GM04504 (cell line): ENCODE results near the gene ITPRID2.

Source experiments
- DNase-seq: peaks from one replicate; pipeline ENCODE4 v3.0.0-alpha.2; 2012; ENCODE audit warnings: low read depth

Gene ITPRID2

DNA sequence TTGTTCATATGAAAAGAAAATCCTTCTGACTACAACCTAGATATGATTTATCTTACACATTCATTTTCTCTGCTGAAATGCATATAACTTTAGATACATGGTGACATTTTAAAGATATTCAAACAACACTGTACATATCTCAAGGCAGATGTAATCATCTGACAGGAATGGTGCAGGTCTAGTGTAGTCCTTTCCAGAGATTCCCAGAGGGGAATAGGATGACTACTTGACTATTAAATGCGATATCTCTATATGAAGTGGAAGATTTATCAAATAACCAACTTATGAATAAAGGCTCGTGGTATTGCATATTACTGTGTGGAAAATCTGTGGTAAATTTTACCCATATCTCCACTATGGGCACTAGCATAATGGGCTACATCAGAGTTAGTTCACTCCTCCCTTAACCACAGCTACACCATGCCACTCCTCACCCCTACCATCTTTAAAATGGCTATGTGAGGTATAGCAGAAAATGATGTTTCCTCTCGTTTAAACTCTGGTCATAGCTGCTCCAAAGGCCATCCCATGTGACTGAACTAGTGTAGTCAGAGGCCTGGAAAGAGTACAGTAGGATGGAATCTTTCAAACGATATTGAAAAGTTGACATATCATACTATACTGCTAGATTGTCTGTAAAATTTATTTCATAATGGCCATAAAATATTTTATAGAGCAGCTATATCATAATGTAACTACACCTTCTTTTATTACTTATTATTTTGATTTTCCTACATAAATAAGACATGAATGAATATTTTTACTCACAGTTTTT is 9.1 kb upstream of the ITPRID2 start:
- DNase-seq = no peak

DNA sequence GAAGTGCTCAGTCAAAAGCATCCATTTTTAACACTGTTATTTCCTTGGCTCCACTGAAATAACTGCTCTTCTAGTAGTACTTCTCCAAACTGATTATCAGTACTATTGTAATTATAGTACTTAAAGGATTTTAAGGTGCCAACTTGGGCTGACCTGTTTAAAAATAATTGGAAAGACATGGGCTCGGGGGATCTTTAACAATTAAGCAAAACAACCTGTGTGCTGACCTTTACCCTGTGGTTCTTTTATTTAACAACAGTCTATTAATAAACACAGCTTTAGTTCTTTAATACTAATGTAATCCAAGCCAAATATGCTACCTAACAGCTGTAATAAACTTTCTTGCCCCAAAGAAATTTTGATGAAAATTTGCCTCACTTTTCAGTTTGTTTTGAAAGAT is 6.9 kb upstream of the ITPRID2 start:
- DNase-seq = no peak

DNA sequence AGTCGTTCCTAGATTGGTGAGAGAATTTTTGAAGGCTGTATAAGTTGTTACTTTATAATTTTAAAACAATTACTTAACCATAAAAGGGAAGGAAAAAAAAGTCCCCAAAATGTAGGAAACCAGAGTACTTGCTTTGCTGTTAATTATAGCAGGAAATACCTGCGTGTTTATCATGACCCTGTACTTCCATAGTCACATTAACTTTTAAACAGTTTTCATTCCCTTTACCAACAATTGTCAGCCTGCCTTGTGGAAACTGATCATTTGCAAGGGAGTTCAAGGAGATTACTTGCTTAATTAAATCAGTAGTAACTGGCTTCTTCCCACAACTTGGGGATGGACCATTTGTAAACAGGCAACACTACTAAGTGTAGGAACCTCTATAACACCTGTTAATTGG is 6.4 kb upstream of the ITPRID2 start:
- no peak for DNase-seq

DNA sequence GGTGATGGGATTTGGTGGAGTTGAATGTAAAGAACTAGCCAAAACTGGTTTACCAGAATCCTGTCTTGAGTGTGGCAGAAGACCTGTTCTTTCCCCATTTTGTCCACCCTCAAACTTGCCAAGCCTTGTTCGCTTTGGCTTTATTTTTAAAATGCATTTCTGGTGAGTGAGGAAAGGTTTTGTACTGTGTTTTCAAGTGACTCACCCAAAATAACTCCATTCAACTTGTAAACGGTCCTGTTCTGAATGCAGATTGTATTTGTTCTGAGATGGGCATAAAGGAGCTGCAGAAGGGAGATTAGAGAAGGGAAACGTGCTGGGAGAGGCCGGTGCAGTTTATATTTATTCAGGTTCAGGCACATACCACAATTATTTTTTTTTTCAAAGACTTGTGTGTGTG is 5.3 kb upstream of the ITPRID2 start:
- no peak for DNase-seq

DNA sequence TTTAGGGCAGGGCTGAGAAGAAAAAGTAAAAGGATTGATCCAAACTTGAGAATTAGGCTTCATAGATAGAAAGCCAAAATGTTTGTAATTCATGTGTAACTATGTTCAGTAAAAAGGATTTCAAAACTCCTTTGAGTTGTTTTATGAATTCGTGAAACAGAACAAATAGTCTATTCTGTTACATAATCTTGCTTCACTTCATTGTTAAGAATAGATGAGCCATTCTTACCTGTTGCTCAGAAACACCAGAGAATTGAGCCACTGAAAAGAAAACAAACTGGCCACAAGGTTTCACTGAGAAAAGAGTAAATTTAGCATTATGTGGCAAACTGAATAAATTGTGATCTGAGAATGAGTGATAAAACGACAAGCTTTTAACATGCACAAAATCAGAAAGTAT is 4.5 kb upstream of the ITPRID2 start:
- no peak for DNase-seq

DNA sequence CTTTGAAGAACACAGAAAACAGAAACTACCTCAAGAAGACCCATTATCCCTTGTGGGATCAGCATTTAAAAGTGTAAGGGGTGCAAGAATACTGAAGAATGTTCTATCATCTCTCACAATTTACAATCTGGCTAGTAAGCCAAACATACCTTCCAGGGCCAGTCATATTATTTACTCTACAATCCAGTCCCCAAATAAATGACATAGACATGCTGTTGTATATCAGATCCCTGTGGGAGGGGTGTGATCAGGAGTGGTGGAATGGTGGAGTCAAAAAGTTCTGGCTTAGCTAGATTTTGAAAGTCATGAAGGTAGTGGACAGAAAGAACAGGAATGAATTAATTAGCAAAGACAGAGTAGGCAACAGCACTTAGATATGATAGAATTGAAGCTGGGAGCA is 1.8 kb upstream of the ITPRID2 start:
- no peak for DNase-seq

DNA sequence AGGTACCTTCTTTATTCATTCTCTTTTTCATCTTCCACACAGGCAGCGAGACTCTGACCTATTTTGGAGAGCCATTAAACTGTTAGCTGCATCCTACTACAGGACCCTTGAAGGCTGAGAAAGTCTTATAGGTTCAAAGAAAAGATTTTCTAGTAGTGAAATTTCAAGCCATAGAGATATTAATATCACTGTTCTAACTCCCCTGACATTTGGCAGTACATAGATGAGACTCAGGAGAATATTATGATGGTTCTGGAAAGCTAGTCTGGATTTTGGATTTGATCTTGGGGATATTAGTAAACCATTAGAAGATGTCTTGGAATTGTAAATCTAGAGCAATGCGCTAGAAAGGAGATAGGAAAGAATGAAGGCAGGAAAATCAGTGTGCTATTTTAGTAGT is 1.3 kb upstream of the ITPRID2 start:
- DNase-seq = no peak

DNA sequence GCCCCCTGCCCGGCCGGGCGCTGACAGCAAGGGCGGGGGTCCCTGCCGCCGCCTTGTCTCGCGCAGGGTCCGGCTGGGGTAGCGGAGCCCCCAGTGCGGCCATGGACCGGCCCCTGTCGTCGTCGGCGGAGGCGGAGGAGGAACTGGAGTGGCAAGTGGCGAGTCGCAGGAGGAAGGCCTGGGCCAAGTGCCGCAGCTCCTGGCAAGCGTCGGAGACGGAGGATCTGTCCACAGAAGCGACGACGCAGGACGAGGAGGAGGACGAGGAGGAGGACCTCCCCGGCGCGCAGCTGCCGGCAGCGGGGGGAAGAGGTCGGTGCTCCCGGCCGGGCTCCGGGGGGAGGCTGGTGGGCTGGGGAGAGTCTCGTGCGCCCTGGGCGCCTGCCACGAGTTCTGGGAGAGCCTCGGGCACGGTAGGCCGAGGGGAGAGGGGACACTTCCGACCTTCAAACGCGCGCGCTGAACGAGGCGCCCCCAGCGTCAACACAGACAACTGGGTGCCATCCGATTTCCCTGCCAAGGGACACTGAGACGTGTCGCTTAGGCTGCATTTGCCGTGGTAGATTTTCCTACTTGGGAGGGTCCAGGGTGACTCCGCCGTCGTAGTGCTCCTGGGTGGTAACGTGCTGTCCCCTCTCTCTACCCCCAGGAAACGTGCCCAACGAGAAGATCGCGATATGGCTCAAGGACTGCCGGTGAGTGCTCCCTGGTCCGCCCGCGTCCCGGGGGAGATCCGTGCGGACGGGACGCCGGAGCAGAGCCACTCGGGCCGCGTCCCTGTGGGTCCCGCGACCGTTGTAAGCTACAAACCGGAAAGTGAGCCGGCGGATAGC is 652 bp downstream of the ITPRID2 start:
- DNase-seq = peak; percentile 35

DNA sequence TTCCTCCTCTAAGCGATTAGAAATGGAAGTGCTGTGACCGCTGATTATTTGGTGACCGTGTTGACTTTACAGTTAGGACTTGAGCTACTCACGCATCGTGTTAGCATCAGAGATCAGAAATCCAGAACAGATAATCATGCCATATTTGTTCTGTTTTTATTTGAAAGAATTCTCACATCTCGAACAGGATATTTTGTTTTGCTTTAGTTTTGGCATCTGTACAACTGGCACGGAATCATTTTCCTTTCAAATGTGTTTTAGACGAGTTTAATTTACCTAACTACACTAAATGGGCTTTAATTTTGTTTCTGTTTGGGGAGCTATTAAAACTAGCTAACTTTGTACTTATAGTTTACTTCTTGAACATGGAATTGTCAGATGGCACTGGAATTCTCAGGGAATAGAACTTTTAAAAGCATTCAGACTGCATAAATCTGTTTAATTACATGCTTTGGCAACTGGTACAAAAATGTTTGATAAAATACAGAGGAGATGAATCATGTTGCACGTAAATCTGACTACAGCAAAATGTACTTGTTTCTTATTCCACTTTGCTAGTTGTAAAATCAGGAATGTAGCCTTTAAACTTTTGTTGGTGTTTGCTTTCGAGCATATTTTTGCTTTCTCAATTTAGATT is 1.4 kb downstream of the ITPRID2 start:
- no peak for DNase-seq

DNA sequence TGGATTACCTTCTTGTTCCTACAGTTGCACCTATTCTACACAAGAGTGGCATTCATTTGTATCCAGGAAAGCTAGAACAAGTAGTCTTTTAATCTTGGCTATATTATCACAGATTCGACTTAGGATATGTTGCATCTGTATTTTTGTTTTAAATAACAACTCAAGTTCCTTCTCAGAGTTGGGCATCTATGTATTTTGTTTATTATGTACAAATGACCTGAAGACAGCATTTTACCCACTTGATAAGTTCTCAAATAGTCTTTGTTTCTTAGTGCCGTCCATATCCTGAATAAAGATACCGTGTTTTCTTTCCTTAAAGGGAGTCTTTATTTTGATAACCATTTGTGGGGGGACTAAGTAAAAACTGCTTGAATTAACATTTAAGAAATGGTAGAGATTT is 2.9 kb downstream of the ITPRID2 start:
- no peak for DNase-seq

DNA sequence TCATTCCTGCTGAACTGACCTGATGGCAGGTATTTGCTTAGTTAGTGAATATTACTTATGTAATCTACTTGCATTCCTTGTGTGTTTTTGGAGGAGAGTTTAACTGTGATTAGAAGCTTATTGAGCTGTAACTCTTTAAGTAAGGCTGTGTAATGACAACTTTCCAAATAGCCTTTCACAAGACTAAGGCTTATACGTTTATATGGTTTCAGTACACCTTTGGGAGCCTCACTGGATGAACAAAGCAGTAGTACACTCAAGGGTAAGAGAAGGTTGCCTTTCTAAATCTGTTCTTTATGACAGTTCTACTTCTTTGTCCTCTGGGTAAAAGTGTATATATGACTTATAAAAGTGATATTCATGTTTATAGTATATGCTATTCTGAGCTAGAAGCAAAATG is 4.3 kb downstream of the ITPRID2 start:
- DNase-seq = no peak

DNA sequence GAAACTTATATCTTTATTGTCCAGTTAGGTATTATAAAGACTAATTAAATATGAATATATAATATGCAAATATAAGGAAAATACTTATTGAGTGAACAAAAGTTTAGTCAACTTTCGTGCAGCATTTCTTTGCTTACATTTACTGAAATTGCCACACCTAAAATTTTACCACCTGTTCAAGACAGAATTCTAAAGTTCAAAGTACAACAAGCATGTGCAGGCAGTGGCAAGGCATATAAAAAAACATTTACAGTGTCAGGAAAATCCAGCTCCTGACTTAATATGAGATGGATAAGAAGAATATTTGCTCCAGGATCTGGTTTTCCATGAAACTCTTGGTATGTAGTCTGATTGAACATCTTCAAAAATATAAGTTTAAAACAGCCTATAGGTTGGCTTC is 4.8 kb downstream of the ITPRID2 start:
- DNase-seq = no peak

DNA sequence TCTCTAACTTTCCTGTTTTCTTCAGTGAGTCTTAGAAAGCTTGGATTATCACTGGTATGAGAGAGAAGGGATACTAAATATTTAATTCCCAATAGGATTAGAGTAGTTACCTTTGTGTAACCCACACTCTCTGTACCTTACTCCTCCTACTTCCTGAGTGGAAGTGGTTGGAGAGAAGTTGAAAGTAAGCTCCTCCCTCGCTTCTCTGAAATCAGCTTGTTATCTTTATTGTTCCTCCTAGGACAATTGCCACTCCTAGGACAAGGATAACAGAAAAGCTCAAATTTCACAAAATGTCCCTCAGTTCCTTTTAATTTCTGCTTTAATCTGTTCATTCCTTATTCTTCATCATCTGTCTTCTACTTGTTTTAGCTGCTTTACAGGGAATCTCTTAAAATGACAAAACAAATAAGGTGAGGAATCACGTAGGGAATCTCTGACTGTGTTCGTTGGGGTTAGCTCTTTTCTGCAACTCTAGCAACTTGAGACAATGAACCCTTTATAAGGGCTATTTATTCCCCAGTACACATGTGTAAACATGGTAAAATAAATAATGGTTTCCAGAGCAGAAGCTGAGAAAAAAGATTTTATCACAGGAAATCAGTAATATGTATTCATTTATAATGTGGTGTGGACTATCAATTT is 8.6 kb downstream of the ITPRID2 start:
- no peak for DNase-seq

DNA sequence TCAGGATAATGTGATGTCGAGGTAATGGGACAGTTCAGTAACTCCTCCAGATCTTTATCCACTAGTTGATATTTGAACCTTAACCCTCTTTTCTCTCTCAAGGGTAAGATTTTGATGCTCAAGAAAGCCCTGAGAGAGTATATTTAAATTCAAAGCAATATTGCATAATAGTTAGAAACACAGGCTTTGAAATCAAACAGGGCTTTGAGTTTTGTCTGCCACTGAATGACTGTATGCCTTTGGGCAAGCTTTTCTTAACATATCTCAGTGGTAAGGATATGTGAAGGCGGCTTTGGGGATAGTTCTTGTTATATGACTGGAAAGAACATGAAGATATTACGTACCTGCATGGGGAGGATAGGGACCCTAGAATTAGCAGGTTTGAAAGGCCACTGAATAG is 11.1 kb downstream of the ITPRID2 start:
- no peak for DNase-seq

DNA sequence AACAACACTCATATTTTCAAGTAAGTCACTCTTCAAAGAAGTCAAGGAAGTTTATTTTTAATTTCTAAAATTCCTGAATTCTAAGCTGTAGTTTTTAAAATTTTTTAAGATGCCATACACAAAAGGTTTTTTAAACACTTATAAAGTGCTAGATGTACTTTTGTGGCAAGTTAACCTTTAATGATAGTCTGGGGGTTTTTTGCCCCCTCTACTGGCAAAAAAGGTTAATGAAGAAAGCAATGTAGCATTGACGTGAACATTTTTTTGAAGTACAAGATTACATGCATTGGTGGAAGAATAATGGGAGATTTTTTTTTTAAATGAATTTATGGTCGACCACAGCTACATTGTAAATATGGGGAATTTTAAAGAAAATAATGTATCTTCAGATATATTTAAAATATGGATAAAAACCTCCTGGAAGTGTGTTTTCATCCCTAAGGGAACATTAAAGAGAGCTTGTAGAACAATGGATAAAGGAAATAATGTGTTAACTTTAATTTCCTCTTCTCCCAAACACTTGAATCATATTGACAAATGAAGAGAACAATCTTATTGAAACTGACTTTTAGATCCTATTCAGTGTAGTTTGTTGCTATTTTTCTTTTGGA is 12.6 kb downstream of the ITPRID2 start:
- no peak for DNase-seq

DNA sequence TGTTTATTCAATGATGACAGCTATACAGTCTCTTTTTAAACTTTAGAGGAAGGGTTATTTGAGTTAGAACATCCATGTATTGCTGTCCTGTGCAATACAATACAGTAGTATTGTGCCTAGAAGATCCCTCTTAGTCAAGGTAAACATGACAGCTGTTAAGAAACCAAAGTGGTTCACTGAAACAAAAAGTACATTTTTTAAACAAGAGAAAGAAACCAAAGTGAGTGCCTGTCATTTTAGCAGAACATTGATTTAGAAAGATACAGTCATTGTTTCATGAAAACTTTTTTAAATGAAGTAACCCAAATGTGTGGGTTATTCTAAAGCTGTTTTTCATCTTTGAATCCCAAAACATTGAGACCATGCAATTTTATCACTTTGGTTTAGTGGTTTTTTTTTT is 15.5 kb downstream of the ITPRID2 start:
- no peak for DNase-seq

DNA sequence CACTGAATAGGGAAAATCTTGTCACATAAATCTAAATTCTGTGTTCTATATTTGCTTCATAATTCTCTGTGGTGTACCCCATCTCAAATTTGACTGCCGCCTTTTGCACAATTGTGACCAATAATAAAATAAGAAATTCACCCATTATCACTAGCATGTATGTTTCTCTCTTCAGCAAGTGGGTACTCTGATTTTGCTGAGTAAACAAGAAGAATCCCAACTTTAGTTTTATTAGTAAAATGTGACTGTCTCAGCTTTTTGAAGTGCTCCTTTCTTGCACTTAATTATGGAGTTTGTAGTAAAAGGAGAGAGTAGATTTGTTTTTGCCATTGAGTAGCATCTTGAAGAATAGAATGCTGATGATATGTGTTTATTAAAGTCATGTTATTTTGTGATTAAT is 16.1 kb downstream of the ITPRID2 start:
- no peak for DNase-seq

DNA sequence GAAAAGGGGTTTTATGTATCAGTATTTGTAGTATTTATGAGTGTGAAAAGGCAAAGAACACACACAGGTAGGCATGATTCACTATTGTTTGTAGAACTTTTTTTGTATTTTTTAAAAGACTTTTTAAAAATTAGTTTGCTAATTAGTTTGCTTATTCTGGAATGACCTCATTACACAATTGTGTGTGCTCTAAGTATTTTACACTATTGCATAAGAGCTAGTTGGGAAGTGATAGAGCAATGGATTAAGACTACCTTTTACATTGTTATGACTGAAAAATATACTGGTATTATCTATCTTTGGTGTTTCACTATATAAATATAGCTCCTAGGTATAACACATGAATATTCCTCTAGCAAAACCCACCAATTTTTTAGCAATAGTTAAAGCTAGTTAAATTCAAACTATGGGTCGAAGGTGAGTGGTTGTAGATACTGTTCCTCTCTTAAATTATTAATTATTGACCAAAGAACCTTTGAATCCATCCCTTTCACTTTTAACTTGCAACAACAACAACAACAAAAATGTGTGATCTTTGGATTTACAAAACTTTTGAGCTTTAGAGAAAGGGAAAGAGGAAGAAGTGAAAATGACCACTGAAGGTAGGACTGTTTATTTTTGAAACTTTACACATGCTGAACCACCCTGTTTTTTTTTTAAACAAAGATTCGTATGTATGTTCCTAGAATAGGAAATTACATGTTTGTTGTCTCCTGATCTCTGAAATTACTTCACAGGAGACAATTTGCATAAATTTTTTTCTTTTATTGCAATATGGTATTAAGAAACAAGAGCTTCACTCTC is 18.7 kb downstream of the ITPRID2 start:
- DNase-seq = no peak

DNA sequence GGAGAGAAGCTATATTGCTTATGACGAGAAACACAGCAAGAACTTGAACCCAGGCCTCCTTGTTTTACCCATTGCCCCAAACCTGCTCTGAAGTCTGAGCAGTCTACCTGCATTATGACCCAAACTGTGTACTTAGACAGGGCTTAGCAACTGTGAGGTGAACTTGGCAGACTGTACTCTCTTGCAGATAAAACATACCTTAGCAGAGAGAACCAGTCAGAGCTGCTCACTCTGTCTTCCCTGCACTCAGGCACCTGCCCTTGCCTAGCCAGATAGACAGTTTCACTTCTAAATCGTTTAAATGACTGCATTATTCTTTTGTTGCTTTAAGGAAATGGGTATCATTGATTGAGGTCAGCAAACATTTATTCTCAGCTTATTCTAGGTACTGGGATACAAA is 20.3 kb downstream of the ITPRID2 start:
- DNase-seq = no peak

DNA sequence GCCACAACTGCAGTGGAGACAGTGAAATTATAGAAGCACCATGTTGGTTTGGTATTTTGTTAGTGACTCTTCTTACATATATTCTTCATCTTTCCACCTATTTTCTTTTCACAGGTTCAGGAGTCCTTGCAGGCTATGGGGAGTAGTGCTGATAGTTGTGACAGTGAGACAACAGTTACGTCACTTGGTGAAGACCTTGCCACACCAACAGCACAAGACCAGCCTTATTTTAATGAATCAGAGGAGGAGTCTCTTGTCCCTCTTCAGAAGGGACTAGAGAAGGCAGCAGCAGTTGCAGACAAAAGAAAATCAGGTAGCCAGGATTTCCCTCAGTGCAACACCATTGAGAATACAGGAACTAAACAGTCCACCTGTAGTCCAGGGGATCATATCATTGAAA is 23.6 kb downstream of the ITPRID2 start:
- DNase-seq = no peak
